VCaP (cell line): ENCODE results near the gene TCTN1.
"Not testable (repeated sequence)": the region's sequence is repeated elsewhere in the genome, so short reads cannot be mapped to it uniquely, and the experiment has no call there.

Experiments
- H3K27ac ChIP-seq: fragments of 450-650 bp; 2 replicates; pipeline ENCODE4 v1.5.1; 2017
- TF ChIP-seq, protein P1 (sequence below): fragments of 450-650 bp; conservative IDR thresholded peaks from 2 replicates; pipeline ENCODE4 v1.5.1; 2017; ENCODE audit warnings: mild to moderate bottlenecking, moderate library complexity

The TCTN1 gene

DNA sequence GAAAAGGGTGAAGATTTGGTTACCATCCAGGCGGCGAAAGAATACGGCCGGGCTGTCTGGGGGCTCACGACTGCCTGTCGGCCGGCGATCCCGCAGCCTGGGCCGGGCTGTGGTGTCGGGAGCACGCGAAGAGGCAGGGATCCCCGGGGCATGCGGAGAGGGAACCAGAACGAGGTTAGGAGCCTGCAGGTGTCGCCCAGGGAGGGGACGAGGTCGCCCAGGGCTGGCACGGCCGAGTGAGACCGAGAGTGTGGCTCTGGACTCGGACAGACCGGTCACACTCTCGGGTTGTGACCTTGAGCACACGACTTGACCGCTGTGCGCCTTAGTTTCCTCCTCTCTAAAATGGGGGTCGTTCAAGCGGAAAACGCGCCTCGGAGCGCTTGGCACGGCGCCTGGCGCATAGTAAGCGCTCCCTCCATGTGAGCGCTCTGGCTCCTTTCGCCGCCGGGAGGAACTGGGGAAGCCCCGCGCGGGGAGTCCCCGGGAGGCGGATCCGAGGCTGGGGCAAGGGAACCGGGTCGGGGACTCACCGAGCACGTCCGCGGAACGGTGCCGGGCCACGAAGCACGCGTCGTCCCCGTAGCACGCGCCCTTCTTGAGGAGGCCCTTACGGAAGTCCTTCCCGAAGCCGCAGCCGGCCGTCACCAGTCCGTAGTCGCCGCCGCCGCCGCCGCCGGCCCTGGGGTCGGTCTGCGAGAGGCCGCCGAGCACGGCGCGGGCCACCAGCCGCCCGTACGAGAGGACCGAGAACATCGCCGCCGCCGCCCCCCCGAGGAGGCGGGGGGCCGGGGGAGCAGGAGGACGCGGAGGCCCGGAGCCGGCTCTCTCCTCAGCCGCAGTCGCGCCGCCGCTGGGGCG, 31.4 kb upstream of the TCTN1 start:
- TF ChIP-seq, protein P1, sequence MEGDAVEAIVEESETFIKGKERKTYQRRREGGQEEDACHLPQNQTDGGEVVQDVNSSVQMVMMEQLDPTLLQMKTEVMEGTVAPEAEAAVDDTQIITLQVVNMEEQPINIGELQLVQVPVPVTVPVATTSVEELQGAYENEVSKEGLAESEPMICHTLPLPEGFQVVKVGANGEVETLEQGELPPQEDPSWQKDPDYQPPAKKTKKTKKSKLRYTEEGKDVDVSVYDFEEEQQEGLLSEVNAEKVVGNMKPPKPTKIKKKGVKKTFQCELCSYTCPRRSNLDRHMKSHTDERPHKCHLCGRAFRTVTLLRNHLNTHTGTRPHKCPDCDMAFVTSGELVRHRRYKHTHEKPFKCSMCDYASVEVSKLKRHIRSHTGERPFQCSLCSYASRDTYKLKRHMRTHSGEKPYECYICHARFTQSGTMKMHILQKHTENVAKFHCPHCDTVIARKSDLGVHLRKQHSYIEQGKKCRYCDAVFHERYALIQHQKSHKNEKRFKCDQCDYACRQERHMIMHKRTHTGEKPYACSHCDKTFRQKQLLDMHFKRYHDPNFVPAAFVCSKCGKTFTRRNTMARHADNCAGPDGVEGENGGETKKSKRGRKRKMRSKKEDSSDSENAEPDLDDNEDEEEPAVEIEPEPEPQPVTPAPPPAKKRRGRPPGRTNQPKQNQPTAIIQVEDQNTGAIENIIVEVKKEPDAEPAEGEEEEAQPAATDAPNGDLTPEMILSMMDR = no peak
- H3K27ac ChIP-seq = peak overlapping the region; percentile 91

DNA sequence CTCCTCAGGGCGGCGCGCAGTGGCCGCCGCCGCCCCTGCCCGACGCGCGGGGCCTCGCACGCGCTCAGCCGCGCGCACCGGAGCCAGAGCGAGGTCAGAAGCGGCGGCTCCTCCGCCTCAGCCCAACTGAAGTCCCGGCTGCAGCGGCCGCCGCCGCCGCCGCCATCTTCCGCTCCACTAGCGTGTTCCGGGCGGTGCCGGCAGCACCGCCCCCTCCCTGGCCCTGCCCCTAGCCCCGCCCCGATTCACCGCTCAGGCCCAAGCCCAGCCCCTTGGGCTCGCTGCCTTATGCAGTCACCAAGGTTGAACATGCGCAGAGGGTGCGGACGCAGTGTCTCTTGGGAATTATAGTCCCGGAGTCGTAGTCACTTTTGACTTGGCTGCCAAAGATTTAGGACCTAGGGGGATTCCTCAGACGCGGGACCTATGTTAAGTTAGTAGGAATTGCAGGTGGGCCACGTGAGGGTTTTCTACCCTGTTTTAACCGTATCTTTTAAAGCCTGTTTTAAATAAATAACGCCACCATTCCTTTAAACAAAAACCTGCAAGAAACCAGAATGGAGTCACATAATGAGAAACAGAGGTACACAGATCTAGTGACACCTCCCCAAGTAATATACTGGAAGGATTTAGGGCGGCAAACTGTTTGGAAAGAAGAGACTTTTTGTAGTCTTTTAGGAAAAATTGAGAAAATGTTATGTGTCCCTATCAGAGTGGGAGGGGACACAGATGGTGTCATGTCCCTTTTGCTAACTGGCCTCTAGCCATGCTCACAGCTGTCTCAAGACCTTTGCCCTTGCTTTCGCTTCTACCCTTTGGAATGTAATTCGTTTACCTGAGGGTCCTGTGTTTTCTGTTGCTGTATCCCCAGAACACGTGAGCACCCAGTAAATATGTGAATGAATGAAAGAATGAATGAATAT, 30.5 kb upstream of the TCTN1 start, which contains the start of gene PPTC7:
Gene PPTC7 (minus strand): TSS at position 182 of the 923 bp plus-strand sequence. CDS start 287 bp downstream, outside the sequence.
- TF ChIP-seq, protein P1 = no peak
- peak within 1 kb of the TSS; percentile 91 for H3K27ac ChIP-seq

DNA sequence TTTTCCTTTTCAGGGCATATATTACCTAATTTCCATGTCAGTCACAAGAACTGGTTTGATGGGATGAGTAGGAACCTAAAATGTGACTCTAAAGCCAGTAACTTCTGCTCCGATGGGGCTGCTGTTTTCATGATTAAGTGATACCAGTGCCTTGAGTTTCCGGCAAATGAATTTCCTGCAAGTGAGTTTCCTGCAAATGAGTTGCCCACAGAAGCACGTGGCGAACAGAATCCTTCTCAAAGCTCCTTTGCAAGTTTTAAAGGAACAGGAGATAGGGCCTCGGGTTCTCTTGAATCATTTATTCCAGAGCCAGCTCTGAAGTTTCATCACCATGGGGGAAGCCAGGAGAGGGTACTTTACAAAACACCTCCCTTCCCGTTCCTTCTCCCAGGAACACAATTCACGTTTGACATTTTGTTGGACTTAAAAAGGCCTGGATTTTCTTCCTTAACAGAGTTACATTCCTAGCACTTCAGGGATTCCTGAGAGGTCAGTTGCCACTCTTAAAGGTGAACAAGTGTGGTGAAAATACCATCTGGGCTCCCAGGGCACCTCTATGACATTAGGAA, 28.6 kb upstream of the TCTN1 start:
- TF ChIP-seq, protein P1 = no peak
- no peak overlapping the region for H3K27ac ChIP-seq

DNA sequence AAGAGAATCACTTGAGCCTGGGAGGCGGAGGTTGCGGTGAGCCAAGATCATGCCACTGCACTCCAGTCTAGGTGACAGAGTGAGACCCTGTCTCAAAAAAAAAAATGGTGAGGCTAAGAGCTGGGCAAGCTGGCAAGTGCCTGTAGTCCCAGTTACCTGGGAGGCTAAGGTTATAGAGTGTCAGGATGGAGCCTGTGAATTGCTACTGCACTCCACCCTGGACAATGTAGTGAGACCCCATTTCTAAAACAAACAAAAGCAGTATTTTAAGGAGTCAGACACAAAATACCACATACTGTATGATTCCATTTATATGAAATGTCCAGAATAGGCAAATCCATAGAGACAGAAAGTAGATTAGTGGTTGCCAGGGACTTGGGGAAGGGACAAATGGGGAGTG, 26.8 kb upstream of the TCTN1 start:
- H3K27ac ChIP-seq = not testable (repeated sequence)

DNA sequence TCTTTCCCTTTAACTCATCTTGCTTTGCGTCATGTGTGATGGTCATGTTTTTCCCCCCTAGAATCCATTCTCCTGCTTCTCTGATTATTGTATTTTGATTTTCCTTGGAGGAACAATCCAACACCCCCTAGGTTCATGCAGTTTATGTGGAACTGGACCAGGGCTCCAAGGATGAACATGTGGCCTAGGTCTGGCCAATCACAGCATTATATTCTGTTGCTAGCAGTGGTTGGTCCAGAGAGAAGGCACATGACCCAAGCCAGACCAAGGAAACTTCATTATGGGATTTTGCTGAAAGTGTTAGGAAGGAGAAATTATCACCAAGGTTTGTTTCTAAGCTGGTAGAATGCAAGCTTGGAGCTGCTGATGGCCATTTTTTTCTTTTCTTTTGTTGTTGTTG, 23.9 kb upstream of the TCTN1 start:
- TF ChIP-seq, protein P1 = no peak
- no peak overlapping the region for H3K27ac ChIP-seq

DNA sequence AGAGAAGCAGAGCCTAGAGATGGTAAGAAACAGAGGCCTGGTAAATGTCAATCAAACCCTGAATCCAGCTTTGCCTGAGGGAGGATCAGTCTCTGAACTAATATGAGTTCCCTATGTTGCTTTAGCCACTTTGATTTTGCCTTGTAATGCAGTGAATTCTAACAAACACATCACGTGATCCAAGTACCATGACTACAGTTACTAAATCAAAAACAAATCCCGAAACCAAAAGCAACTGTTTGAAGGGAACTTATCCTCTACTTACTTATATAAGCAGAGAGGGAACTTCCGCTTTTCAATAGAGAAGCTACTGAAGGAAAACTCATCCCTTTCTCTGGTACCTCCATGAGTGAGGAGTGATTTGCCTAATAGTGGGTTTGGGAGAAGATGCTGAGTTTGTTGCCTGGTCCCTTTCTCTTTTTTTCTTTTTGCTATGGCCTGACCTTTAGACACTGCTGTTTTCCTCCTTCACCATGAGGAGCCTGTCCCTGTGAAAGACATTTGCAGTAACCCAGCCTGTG, 23.1 kb upstream of the TCTN1 start:
- no peak overlapping the region for H3K27ac ChIP-seq
- TF ChIP-seq, protein P1 = no peak

DNA sequence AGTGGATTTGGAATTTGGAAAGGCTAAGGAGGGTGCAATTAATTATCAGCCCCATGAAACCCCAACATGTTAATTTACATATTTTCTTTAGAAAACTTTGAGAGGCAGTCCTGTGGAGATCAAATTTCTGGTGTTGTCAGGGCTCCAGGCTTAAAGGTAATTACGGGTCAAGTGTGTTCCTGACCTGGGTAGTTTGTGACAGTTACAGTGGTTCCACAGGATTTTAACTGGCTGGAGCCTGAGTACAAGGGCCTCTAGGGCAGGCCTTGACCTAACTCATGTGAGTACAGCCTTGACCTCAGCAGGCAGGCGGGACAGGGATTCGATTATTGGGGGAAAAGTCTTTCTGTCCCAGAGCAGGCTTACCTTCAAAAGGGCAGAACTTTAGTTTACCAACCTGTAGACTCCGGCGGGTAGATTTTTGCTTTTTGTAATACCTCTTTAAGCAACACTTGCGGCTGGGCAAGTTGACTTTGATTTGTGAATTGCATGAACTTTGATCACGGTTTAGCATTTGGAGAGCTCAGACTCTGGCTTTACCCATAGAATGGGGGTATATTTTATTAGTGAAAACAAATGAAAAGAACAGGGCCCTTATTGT, 22.4 kb upstream of the TCTN1 start:
- TF ChIP-seq, protein P1 = no peak
- H3K27ac ChIP-seq = no peak overlapping the region
